ENCODE measurements around the gene NUAK2. TPM values are rescaled to one million over a fixed set of nuclear protein-coding genes. Genes with fewer than 3 reads are reported as not detected.

Gene NUAK2
- polyA plus RNA-seq, 3 donors = 9.1 to 44.9 (median 21.9) TPM

GRCh38 chr1:205369701-205370123 is 48.2 kb upstream of the NUAK2 start:
- WGBS (ENCODE audit: insufficient coverage) = 0% methylated on average over 1 of the region's 3 CpGs
- peaks cover 2% of the 10 kb centered on the region for H3K4me1 Mint-ChIP-seq

GRCh38 chr1:205368478-205368877 is 46.9 kb upstream of the NUAK2 start:
- Histone ChIP-seq H3K9me3 (replicated peaks in 1 of 2; ENCODE audit: control insufficient read depth in 1 of 2, insufficient read depth in 1 of 2, low read length in 2 of 2) (no peaks in the 10 kb centered on the region), H3K79me2 (ENCODE audit: insufficient read depth, low read length) (no peaks in the 10 kb centered on the region), H3K27ac (ENCODE audit: low read depth in 1 of 2, low read length in 2 of 2) (no peak overlapping the region), H2AFZ (ENCODE audit: insufficient read depth, low read depth, low read length, poor library complexity, severe bottlenecking) (no peak overlapping the region), H3K27me3 (ENCODE audit: control insufficient read depth in 2 of 2, insufficient read depth in 2 of 2, low read length in 2 of 2) (peaks cover 6 to 7% of the 10 kb centered on the region in 2 donors), H3K9ac (ENCODE audit: insufficient read depth, low read length, poor library complexity, severe bottlenecking) (no peak overlapping the region), H3K4me3 (replicated peaks in 1 of 3; ENCODE audit: low read depth in 2 of 3, low read length in 3 of 3) (no peak overlapping the region), H3K4me2 (replicated peaks; ENCODE audit: extremely low read depth, low read length, poor library complexity, severe bottlenecking) (no peak overlapping the region), H4K20me1 (ENCODE audit: insufficient read depth, low read length) (no peaks in the 10 kb centered on the region), H3K4me1 (ENCODE audit: control insufficient read depth in 1 of 2, insufficient read depth in 2 of 2, low read length in 2 of 2) (no peaks in the 10 kb centered on the region), H3K36me3 (replicated peaks in 1 of 2; ENCODE audit: control insufficient read depth in 1 of 2, insufficient read depth in 2 of 2, low read length in 2 of 2) (no peaks in the 10 kb centered on the region)
- DNase-seq = no peak
- Mint-ChIP-seq H3K4me3 (no peak overlapping the region), H3K36me3 (no peaks in the 10 kb centered on the region), H3K27me3 (ENCODE audit: low read depth in 3 of 3) (peaks cover 5 to 28% (median 9%) of the 10 kb centered on the region in 3 donors), H3K4me1 (no peaks in the 10 kb centered on the region), H3K9me3 (no peaks in the 10 kb centered on the region), H3K27ac (no peak overlapping the region)
- no peak for TF ChIP-seq CTCF (IDR thresholded peaks at IDR 0.05)
- intact Hi-C loops (cut with micrococcal nuclease) = no loop called here
- WGBS (ENCODE audit: insufficient coverage) = 60% methylated on average over 2 of the region's 6 CpGs

More at GRCh38 chr1:205369701-205370123, 48.2 kb upstream of the NUAK2 start:
- H2AFZ ChIP-seq (ENCODE audit: insufficient read depth, low read depth, low read length, poor library complexity, severe bottlenecking) = no peak overlapping the region
- DNase-seq = no peak
- H3K4me1 ChIP-seq (ENCODE audit: control insufficient read depth in 1 of 2, insufficient read depth in 2 of 2, low read length in 2 of 2) = no peaks in the 10 kb centered on the region
- no peaks in the 10 kb centered on the region for H4K20me1 ChIP-seq (ENCODE audit: insufficient read depth, low read length)
- Mint-ChIP-seq H3K36me3 (no peaks in the 10 kb centered on the region), H3K27ac (no peak overlapping the region), H3K9me3 (no peaks in the 10 kb centered on the region), H3K27me3 (ENCODE audit: low read depth in 3 of 3) (peaks cover 11 to 37% (median 11%) of the 10 kb centered on the region in 3 donors), H3K4me3 (no peak overlapping the region)
- no peak for TF ChIP-seq CTCF (IDR thresholded peaks at IDR 0.05)
- no peak overlapping the region for H3K4me2 ChIP-seq (replicated peaks; ENCODE audit: extremely low read depth, low read length, poor library complexity, severe bottlenecking)
- H3K79me2 ChIP-seq (ENCODE audit: insufficient read depth, low read length) = no peaks in the 10 kb centered on the region
- no peaks in the 10 kb centered on the region for H3K9me3 ChIP-seq (replicated peaks in 1 of 2; ENCODE audit: control insufficient read depth in 1 of 2, insufficient read depth in 1 of 2, low read length in 2 of 2)
- no peak overlapping the region for H3K4me3 ChIP-seq (replicated peaks in 1 of 3; ENCODE audit: low read depth in 2 of 3, low read length in 3 of 3)
- no peaks in the 10 kb centered on the region for H3K36me3 ChIP-seq (replicated peaks in 1 of 2; ENCODE audit: control insufficient read depth in 1 of 2, insufficient read depth in 2 of 2, low read length in 2 of 2)
- H3K27me3 ChIP-seq (ENCODE audit: control insufficient read depth in 2 of 2, insufficient read depth in 2 of 2, low read length in 2 of 2) = peaks cover 13 to 19% of the 10 kb centered on the region in 2 donors
- intact Hi-C loops (cut with micrococcal nuclease) = no loop called here
- no peak overlapping the region for H3K27ac ChIP-seq (ENCODE audit: low read depth in 1 of 2, low read length in 2 of 2)
- peak overlapping the region; percentile 15 for H3K9ac ChIP-seq (ENCODE audit: insufficient read depth, low read length, poor library complexity, severe bottlenecking)
